LNCaP clone FGC (cell line): ENCODE results near the gene SNX32.

Experiments used
- DNase-seq: peaks from one replicate; pipeline ENCODE4 v3.0.0-alpha.2; 2011; ENCODE audit warnings: low read depth
- H3K4me3 ChIP-seq: 2 replicates; pipeline ENCODE4 v1.5.1; 2011; ENCODE audit warnings: mild to moderate bottlenecking, low read depth, low read length, control low read depth
- TF ChIP-seq, protein P1 (sequence below): IDR thresholded peaks from 2 replicates; pipeline ENCODE4 v1.5.1; 2012; ENCODE audit warnings: mild to moderate bottlenecking; ENCODE audit not compliant: control insufficient read depth, insufficient read depth; ENCODE audit errors: extremely low read depth

SNX32 gene

GRCh38 chr11:65793144-65793581 lies 40.6 kb upstream of the SNX32 start:
- TF ChIP-seq, protein P1, sequence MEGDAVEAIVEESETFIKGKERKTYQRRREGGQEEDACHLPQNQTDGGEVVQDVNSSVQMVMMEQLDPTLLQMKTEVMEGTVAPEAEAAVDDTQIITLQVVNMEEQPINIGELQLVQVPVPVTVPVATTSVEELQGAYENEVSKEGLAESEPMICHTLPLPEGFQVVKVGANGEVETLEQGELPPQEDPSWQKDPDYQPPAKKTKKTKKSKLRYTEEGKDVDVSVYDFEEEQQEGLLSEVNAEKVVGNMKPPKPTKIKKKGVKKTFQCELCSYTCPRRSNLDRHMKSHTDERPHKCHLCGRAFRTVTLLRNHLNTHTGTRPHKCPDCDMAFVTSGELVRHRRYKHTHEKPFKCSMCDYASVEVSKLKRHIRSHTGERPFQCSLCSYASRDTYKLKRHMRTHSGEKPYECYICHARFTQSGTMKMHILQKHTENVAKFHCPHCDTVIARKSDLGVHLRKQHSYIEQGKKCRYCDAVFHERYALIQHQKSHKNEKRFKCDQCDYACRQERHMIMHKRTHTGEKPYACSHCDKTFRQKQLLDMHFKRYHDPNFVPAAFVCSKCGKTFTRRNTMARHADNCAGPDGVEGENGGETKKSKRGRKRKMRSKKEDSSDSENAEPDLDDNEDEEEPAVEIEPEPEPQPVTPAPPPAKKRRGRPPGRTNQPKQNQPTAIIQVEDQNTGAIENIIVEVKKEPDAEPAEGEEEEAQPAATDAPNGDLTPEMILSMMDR = no peak
- H3K4me3 ChIP-seq = no peak overlapping the region
- DNase-seq = peak; percentile 76

GRCh38 chr11:65793625-65794400 lies 40.0 kb upstream of the SNX32 start:
- DNase-seq = no peak
- TF ChIP-seq, protein P1 = no peak
- no peak overlapping the region for H3K4me3 ChIP-seq

GRCh38 chr11:65794570-65795510 lies 38.9 kb upstream of the SNX32 start:
- TF ChIP-seq, protein P1 = no peak
- no peak for DNase-seq
- no peak overlapping the region for H3K4me3 ChIP-seq

DNA sequence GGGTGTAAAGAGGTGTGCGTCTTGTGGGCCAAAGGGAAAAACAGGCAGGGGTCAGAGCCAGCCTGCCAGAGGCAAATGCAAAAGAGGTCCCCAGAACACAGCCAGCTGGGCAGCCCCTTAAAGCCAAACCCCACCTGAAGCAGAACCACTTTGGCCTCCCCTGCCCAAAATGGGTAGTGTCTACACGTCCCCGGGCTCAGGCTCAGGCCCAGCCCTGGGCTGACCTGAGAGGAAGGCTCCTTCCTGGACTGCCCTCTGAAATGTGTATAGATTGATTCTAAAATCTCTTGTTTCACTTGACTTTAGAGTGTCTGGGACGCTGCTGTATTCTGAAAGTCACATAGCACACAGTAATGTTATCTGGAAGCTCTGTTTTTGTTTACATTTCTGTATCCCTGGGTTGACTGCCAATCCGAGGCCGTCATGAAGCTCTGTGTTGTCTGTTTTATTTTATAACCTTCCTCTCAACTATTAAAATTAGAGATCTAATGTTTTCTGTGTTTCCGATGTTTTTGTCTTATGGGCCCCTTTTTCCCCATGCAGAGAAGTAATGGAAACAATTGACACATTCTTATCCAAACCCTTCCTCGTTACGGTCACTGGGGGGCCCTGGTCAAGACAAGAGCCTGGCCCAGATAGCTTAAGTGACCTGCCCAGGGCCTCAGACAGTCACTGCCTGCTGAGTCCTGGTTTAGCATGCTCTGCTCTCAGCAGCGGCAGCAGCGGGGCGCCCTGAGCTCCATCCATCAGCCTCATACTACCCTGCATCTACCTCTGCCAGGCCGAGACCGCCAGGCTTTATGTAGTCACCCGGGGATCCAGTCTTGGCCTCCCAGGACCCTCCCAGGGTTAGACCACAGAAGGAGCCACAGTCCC lies 36.8 kb upstream of the SNX32 start:
- peak; percentile 57 for DNase-seq
- TF ChIP-seq, protein P1 = no peak
- no peak overlapping the region for H3K4me3 ChIP-seq

DNA sequence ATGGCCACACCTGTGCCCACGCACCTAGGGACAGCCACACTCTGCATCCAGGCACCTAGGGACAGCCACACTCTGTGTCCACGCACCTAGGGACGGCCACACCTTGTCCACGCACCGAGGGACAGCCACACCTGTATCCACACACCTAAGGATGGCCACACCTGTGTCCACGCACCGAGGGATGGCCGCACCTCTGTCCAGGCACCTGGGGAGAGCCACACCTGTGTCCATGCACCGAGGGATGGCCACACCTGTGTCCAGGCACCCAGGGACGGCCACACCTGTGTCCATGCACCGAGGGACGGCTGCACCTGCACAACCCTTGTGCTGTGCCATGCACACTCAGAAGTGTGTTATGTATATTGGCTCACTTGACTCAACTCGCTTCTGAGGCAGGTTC lies 36.1 kb upstream of the SNX32 start:
- no peak for DNase-seq
- TF ChIP-seq, protein P1 = no peak
- no peak overlapping the region for H3K4me3 ChIP-seq

- TF ChIP-seq, protein P1 = no peak
- DNase-seq = no peak
- H3K4me3 ChIP-seq = no peak overlapping the region
Measured at GRCh38 chr11:65798882-65799281, 34.9 kb upstream of the SNX32 start.
